ENCODE results near the gene ISM1.

DNA sequence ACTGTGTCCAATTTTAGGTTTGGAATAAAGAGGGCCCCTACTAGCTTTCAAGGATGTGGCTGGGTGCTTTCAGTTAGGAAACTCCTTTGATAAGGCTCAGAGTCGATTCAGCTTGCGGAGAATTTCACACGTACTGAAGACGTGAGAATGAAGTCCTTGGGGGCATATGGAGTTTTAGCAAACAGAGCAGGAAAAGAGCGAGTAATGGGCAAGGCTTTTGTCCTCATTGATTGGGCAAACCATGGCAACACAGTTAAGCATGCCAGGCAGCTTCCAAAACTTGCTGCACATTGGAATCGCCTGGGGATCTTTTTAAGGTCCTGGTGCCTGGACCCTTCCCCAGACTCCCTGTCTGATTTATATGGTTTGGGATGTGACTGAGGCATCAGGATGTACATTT lies 29.2 kb downstream of the ISM1 start:
- TF ChIP-seq CTCF (IDR thresholded peaks at IDR 0.05) (no peak), POLR2A (IDR thresholded peaks at IDR 0.05) (no peak)
